Measurements from ENCODE around the gene MRPL51. TPM values are rescaled to one million over a fixed set of nuclear protein-coding genes. Genes with fewer than 3 reads are reported as not detected.
"Not testable (repeated sequence)": the region's sequence is repeated elsewhere in the genome, so short reads cannot be mapped to it uniquely, and the experiment has no call there.

MRPL51 gene
- total RNA-seq, 1 experiment from 2014 or later: 184 TPM

GRCh38 chr12:6488240-6488639 lies 4.8 kb downstream of the MRPL51 start:
- DNase-seq (ENCODE audit: low read depth): no peak

GRCh38 chr12:6478416-6478815 lies 14.6 kb downstream of the MRPL51 start:
- no peak for DNase-seq (ENCODE audit: low read depth)

- not testable (repeated sequence) for DNase-seq (ENCODE audit: low read depth)
These were observed 15.3 kb downstream of the MRPL51 start for GRCh38 chr12:6477601-6478377.

- peak; percentile 81 for DNase-seq (ENCODE audit: low read depth)
These were observed 16.6 kb downstream of the MRPL51 start for GRCh38 chr12:6476489-6476888.

- DNase-seq (ENCODE audit: low read depth): not testable (repeated sequence)
These were observed 17.7 kb downstream of the MRPL51 start for GRCh38 chr12:6475233-6475975.

GRCh38 chr12:6472491-6472890 lies 20.6 kb downstream of the MRPL51 start:
- no peak for DNase-seq (ENCODE audit: low read depth)

GRCh38 chr12:6471989-6472360 lies 21.1 kb downstream of the MRPL51 start:
- no peak for DNase-seq (ENCODE audit: low read depth)

- peak; percentile 96 for DNase-seq (ENCODE audit: low read depth)
These were observed 22.5 kb downstream of the MRPL51 start, which contains the start of gene VAMP1 for GRCh38 chr12:6470375-6471163. Gene VAMP1, minus strand, starts transcription at chr12:6470677. Its CDS starts 146 bp downstream, at chr12:6470531.

- no peak for DNase-seq (ENCODE audit: low read depth)
These were observed 23.3 kb downstream of the MRPL51 start for GRCh38 chr12:6469609-6470374.

- no peak for DNase-seq (ENCODE audit: low read depth)
These were observed 24.0 kb downstream of the MRPL51 start for GRCh38 chr12:6469092-6469491.

GRCh38 chr12:6468283-6468575 lies 24.8 kb downstream of the MRPL51 start:
- no peak for DNase-seq (ENCODE audit: low read depth)

- not testable (repeated sequence) for DNase-seq (ENCODE audit: low read depth)
These were observed 25.3 kb downstream of the MRPL51 start for GRCh38 chr12:6467571-6468282.

GRCh38 chr12:6466751-6467150 lies 26.3 kb downstream of the MRPL51 start:
- DNase-seq (ENCODE audit: low read depth): not testable (repeated sequence)

GRCh38 chr12:6466184-6466573 lies 26.9 kb downstream of the MRPL51 start:
- DNase-seq (ENCODE audit: low read depth): no peak

GRCh38 chr12:6465467-6466183 lies 27.4 kb downstream of the MRPL51 start:
- DNase-seq (ENCODE audit: low read depth): peak; percentile 61

- no peak for DNase-seq (ENCODE audit: low read depth)
These were observed 28.5 kb downstream of the MRPL51 start for GRCh38 chr12:6464531-6464930.

GRCh38 chr12:6463858-6464257 lies 29.2 kb downstream of the MRPL51 start:
- DNase-seq (ENCODE audit: low read depth): no peak

GRCh38 chr12:6463216-6463615 lies 29.8 kb downstream of the MRPL51 start:
- no peak for DNase-seq (ENCODE audit: low read depth)

- no peak for DNase-seq (ENCODE audit: low read depth)
These were observed 30.6 kb downstream of the MRPL51 start for GRCh38 chr12:6462234-6462995.

All from RPMI7951 (cell line).